H1 (cell line): Measurements from ENCODE around the gene TCAF1. TPM values are rescaled to one million over a fixed set of nuclear protein-coding genes. Genes with fewer than 3 reads are reported as not detected.

ENCODE experiments used
- CTCF ChIA-PET: fragments of 300-600 bp; sonication (Branson Sonifier 250); formaldehyde crosslinking; loops from one replicate; lab custom pipeline; 2021; ENCODE audit not compliant: partially characterized antibody; lab: Charles Lee
- POLR2A ChIA-PET: fragments of 300-600 bp; sonication (Branson Sonifier 250); formaldehyde crosslinking; loops from one replicate; lab custom pipeline; 2021; ENCODE audit warnings: inconsistent platforms; ENCODE audit not compliant: partially characterized antibody; lab: Charles Lee
- DNase-seq, 2 experiments: peaks; one replicate each; pipeline versions ENCODE4 v3.0.0 to v3.0.0-alpha.2; 2010 to 2022; ENCODE audit warnings: low spot score in 2 of 2, low read depth in 1 of 2, mixed read lengths in 1 of 2
- FAIRE-seq: peaks from 2 replicates; lab custom pipeline; 2011; peaks lifted over from hg19 to GRCh38; lab: Jason Lieb, UNC
- H2AFZ ChIP-seq: 2 replicates; pipeline ENCODE4 v1.8.1; 2012; ENCODE audit warnings: low read length, inconsistent platforms
- H2AK5ac ChIP-seq: 2 replicates; pipeline ENCODE4 v1.6.1; 2013; ENCODE audit warnings: low read depth, low read length
- H2BK120ac ChIP-seq: replicated peaks from 2 replicates; pipeline ENCODE3; 2013; ENCODE audit warnings: low read depth, low read length, inconsistent platforms
- H2BK12ac ChIP-seq: 2 replicates; pipeline ENCODE4 v1.6.1; 2013; ENCODE audit warnings: low read depth, low read length
- H2BK15ac ChIP-seq: 2 replicates; pipeline ENCODE4 v1.6.1; 2013; ENCODE audit warnings: low read length
- H2BK20ac ChIP-seq: 2 replicates; pipeline ENCODE4 v1.6.1; 2013; ENCODE audit warnings: low read length
- H2BK5ac ChIP-seq: 2 replicates; pipeline ENCODE4 v1.6.1; 2013; ENCODE audit warnings: low read depth, low read length
- H3K14ac ChIP-seq: 2 replicates; pipeline ENCODE4 v1.6.1; 2013; ENCODE audit warnings: inconsistent platforms; ENCODE audit not compliant: insufficient read length
- H3K18ac ChIP-seq: 2 replicates; pipeline ENCODE4 v1.6.1; 2013; ENCODE audit warnings: low read length; ENCODE audit errors: extremely low read depth
- H3K23ac ChIP-seq: 2 replicates; pipeline ENCODE4 v1.6.1; 2013; ENCODE audit warnings: inconsistent platforms; ENCODE audit not compliant: insufficient read length
- H3K23me2 ChIP-seq: 2 replicates; pipeline ENCODE4 v1.6.1; 2013; ENCODE audit warnings: low read depth, low read length
- H3K27ac ChIP-seq: 2 replicates; pipeline ENCODE4 v1.6.1; 2011; ENCODE audit warnings: low read depth, low read length, inconsistent platforms
- H3K27me3 ChIP-seq, 4 experiments: replicated peaks in 1 of 4; 1 replicate in 1 of 4; 2 replicates in 3 of 4; pipeline versions ENCODE4 v1.6.1 to v1.8.1; 2011 to 2013; ENCODE audit warnings: low read length in 3 of 4, mild to moderate bottlenecking in 3 of 4, inconsistent platforms in 2 of 4, mixed read lengths in 2 of 4, moderate library complexity in 1 of 4; ENCODE audit not compliant: control insufficient read depth in 3 of 4, insufficient read depth in 3 of 4; ENCODE audit errors: extremely low read depth in 1 of 4
- H3K36me3 ChIP-seq, 4 experiments: 2 replicates each; pipeline versions ENCODE4 v1.6.1 to v1.8.1; 2011 to 2013; ENCODE audit warnings: mild to moderate bottlenecking in 4 of 4, low read length in 3 of 4, moderate library complexity in 2 of 4, control low read depth in 1 of 4, inconsistent platforms in 1 of 4; ENCODE audit not compliant: insufficient read depth in 4 of 4, control insufficient read depth in 2 of 4
- H3K4ac ChIP-seq: replicated peaks from 2 replicates; pipeline ENCODE3; 2013; ENCODE audit warnings: low read length, low read depth, mixed read lengths, inconsistent platforms; ENCODE audit not compliant: insufficient read length
- H3K4me1 ChIP-seq, 4 experiments: replicated peaks in 1 of 4; 1 replicate in 1 of 4; 2 replicates in 3 of 4; pipeline versions ENCODE4 v1.6.1 to v1.8.1; 2011 to 2013; ENCODE audit warnings: low read length in 3 of 4, inconsistent platforms in 2 of 4, mixed read lengths in 1 of 4; ENCODE audit not compliant: insufficient read depth in 4 of 4, control insufficient read depth in 3 of 4
- H3K4me2 ChIP-seq, 2 experiments: 2 replicates each; pipeline versions ENCODE4 v1.6.1 to v1.8.1; 2011 to 2013; ENCODE audit warnings: low read depth in 2 of 2, low read length in 2 of 2, control low read depth in 1 of 2, inconsistent platforms in 1 of 2, mild to moderate bottlenecking in 1 of 2; ENCODE audit not compliant: insufficient read depth in 1 of 2
- H3K4me3 ChIP-seq, 4 experiments: fragments of 200-600, 300-600 bp in 1 of 4; sonication (generic), shearing (Covaris generic), sonication (Bioruptor Twin) in 1 of 4; 2 replicates each; pipeline versions ENCODE4 v1.5.1 to v1.8.1; 2011 to 2016; ENCODE audit warnings: low read length in 4 of 4, low read depth in 3 of 4, control low read depth in 2 of 4, inconsistent platforms in 2 of 4, mild to moderate bottlenecking in 2 of 4, mixed read lengths in 1 of 4, moderate library complexity in 1 of 4; ENCODE audit not compliant: insufficient read depth in 2 of 4; ENCODE audit errors: extremely low read depth in 1 of 4
- H3K56ac ChIP-seq: replicated peaks from 2 replicates; pipeline ENCODE3; 2013; ENCODE audit warnings: low read depth, mild to moderate bottlenecking, mixed read lengths, low read length, inconsistent platforms; ENCODE audit not compliant: insufficient read length
- H3K79me1 ChIP-seq: 2 replicates; pipeline ENCODE4 v1.6.1; 2013; ENCODE audit warnings: low read depth, low read length, control low read depth
- H3K79me2 ChIP-seq, 2 experiments: 2 replicates each; pipeline versions ENCODE4 v1.6.1 to v1.8.1; 2012 to 2013; ENCODE audit warnings: low read length in 2 of 2, mild to moderate bottlenecking in 2 of 2, inconsistent platforms in 1 of 2; ENCODE audit not compliant: insufficient read depth in 2 of 2, control insufficient read depth in 1 of 2
- H3K9ac ChIP-seq, 4 experiments: replicated peaks in 1 of 4; 1 replicate in 1 of 4; 2 replicates in 3 of 4; pipeline versions ENCODE4 v1.6.1 to v1.8.1; 2011 to 2013; ENCODE audit warnings: low read depth in 3 of 4, low read length in 3 of 4, control low read depth in 2 of 4, mild to moderate bottlenecking in 2 of 4, moderate library complexity in 2 of 4, inconsistent platforms in 1 of 4; ENCODE audit errors: extremely low read depth in 1 of 4
- H3K9me3 ChIP-seq, 2 experiments: 2 replicates each; pipeline versions ENCODE4 v1.6.1 to v1.8.1; 2012 to 2013; ENCODE audit warnings: mild to moderate bottlenecking in 2 of 2, moderate library complexity in 2 of 2, control low read depth in 1 of 2, inconsistent platforms in 1 of 2, low read depth in 1 of 2, low read length in 1 of 2, mixed read lengths in 1 of 2; ENCODE audit not compliant: insufficient read depth in 2 of 2
- H4K20me1 ChIP-seq, 2 experiments: replicated peaks in 1 of 2; 2 replicates each; pipeline versions ENCODE3 to v1.8.1; 2011 to 2013; ENCODE audit warnings: inconsistent platforms in 2 of 2, low read length in 2 of 2, mild to moderate bottlenecking in 1 of 2; ENCODE audit not compliant: insufficient read depth in 2 of 2, control insufficient read depth in 1 of 2
- H4K5ac ChIP-seq: 2 replicates; pipeline ENCODE4 v1.6.1; 2013; ENCODE audit warnings: low read length, low read depth, mixed read lengths, inconsistent platforms; ENCODE audit not compliant: insufficient read length
- H4K8ac ChIP-seq: 2 replicates; pipeline ENCODE4 v1.8.0; 2013; ENCODE audit warnings: mild to moderate bottlenecking, moderate library complexity, low read length, inconsistent platforms; ENCODE audit not compliant: insufficient read depth; ENCODE audit errors: extremely low read depth
- H4K91ac ChIP-seq: replicated peaks from 2 replicates; pipeline ENCODE3; 2013; ENCODE audit warnings: low read length, mixed read lengths, inconsistent platforms; ENCODE audit not compliant: insufficient read length
- CHD1 ChIP-seq: IDR thresholded peaks from 2 replicates; pipeline ENCODE4 v1.6.1; 2012; ENCODE audit warnings: low read depth, low read length, improper control_type of control experiment
- FOSL1 ChIP-seq: IDR thresholded peaks from 2 replicates; pipeline ENCODE4 v1.6.1; 2011; ENCODE audit warnings: mild to moderate bottlenecking, low read depth, low read length, moderate library complexity; ENCODE audit not compliant: insufficient read depth
- JUN ChIP-seq: IDR thresholded peaks from 2 replicates; pipeline ENCODE4 v1.6.1; 2011; ENCODE audit warnings: low read depth, mild to moderate bottlenecking, improper control_type of control experiment, low read length
- JUND ChIP-seq: IDR thresholded peaks from 2 replicates; pipeline ENCODE4 v1.6.1; 2011; ENCODE audit warnings: mild to moderate bottlenecking, improper control_type of control experiment, low read length
- KDM1A ChIP-seq: fragments of 200-600, 300-600 bp; sonication (generic); IDR thresholded peaks from 2 replicates; pipeline ENCODE4 v1.7.1; 2016; ENCODE audit warnings: mild to moderate bottlenecking, low read length, borderline replicate concordance
- MAFK ChIP-seq: IDR thresholded peaks from 2 replicates; pipeline ENCODE4 v1.6.1; 2012; ENCODE audit warnings: low read depth, mild to moderate bottlenecking, improper control_type of control experiment, low read length
- NANOG ChIP-seq: IDR thresholded peaks from 2 replicates; pipeline ENCODE4 v1.6.1; 2011; ENCODE audit warnings: low read length, low read depth, mild to moderate bottlenecking, inconsistent platforms; ENCODE audit not compliant: insufficient read depth, poor library complexity, severe bottlenecking
- RAD21 ChIP-seq, 2 experiments: IDR thresholded peaks in 1 of 2; conservative IDR thresholded peaks in 1 of 2; 2 replicates each; pipeline ENCODE4 v1.6.1; 2011; ENCODE audit warnings: low read depth in 2 of 2, low read length in 2 of 2, improper control_type of control experiment in 1 of 2, inconsistent platforms in 1 of 2, mild to moderate bottlenecking in 1 of 2, moderate library complexity in 1 of 2
- SP4 ChIP-seq: IDR thresholded peaks from 2 replicates; pipeline ENCODE4 v1.6.1; 2012; ENCODE audit warnings: low read length, inconsistent platforms
- SRF ChIP-seq: IDR thresholded peaks from 2 replicates; pipeline ENCODE4 v1.6.1; 2011; ENCODE audit warnings: mild to moderate bottlenecking, low read depth, low read length, moderate library complexity
- TBP ChIP-seq: IDR thresholded peaks from 2 replicates; pipeline ENCODE4 v1.6.1; 2011; ENCODE audit warnings: low read depth, low read length, improper control_type of control experiment
- TCF12 ChIP-seq: IDR thresholded peaks from 2 replicates; pipeline ENCODE4 v1.6.1; 2011; ENCODE audit warnings: low read depth, mild to moderate bottlenecking, low read length
- WGBS, 2 experiments: shearing (Covaris generic) in 1 of 2; methylation state at CpG; one replicate each; pipeline versions ENCODE4 v1.1.6 to v1.1.7; 2013 to 2015; ENCODE audit warnings: low lambda C conversion rate in 2 of 2, mixed read lengths in 2 of 2, inconsistent platforms in 1 of 2, low coverage in 1 of 2, missing lambda C conversion rate in 1 of 2; ENCODE audit not compliant: insufficient replicate concordance in 2 of 2, insufficient coverage in 1 of 2, insufficient read length in 1 of 2; ENCODE audit errors: extremely low coverage in 1 of 2, missing lambda C conversion rate in 1 of 2; 5-methylcytosine and 5-hydroxymethylcytosine counted together
- polyA plus RNA-seq, 7 experiments: library from polyadenylated mRNA; depleted of rRNA in 3 of 7; stranded (reverse) in 5 of 7; unstranded in 2 of 7; fragments of >200 nt in 5 of 7; fragments of 200-250 nt in 2 of 7; gene quantifications; 1 replicate in 5 of 7; 2 replicates in 1 of 7; 4 replicates in 1 of 7; pipeline versions ENCODE4 v1.2.1 to v1.2.3, GENCODE V29; 2011 to 2013; ENCODE audit warnings: missing spikeins in 2 of 7, mixed read lengths in 2 of 7
- total RNA-seq: library from RNA; stranded (reverse); fragmentation: NEBNext Ultra II Directional; extraction: Animal tissue kit (Norgen Biotek cat#: 25700); gene quantifications from 2 replicates; pipeline ENCODE4 v1.2.1, GENCODE V29; 2021
- TF ChIP-seq, protein P1 (sequence below): IDR thresholded peaks from 2 replicates; pipeline ENCODE4 v1.6.1; 2012; ENCODE audit warnings: inconsistent platforms

The TCAF1 gene
- total and polyA plus RNA-seq, 2 of the 8 experiments (the other 6 are each of a cell fraction or from before 2014, with no cell fraction given), result 9.6 to 28.0 TPM

DNA sequence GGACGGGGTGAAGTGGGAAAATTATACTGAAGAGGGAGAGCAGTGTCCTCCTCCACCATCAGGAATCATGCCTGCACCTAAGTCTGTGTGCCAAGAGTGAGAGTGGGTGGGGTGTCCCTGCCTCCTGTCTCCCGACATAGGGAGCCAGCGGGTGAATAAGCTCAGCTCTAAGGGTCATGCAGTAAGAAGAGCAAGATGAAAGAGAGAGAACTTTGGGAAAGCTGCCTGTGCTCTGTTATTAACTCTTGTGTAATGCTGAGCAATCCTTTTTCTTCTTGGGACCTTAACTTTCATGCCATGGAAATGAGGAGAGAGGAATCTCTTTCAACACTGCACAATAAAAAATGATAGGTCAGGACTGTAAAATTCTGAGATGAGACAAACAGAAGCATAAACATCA is 7.9 kb upstream of the TCAF1 start:
- H3K4me2 ChIP-seq, result no peak overlapping the region
- H2BK12ac ChIP-seq, result no peak overlapping the region
- H3K79me2 ChIP-seq, result no peaks in the 10 kb centered on the region
- H4K5ac ChIP-seq, result no peak overlapping the region
- H3K4me1 ChIP-seq, result peaks cover 4 to 19% (median 14%) of the 10 kb centered on the region in 4 experiments; a peak in 6 of 7 replicates
- H3K18ac ChIP-seq, result no peak overlapping the region
- no peak overlapping the region for H3K14ac ChIP-seq
- H3K27me3 ChIP-seq, result no peaks in the 10 kb centered on the region
- peak overlapping the region; percentile 48; the same call in 1 of the 2 replicates for H2BK15ac ChIP-seq
- H2AK5ac ChIP-seq, result no peak overlapping the region
- H3K9me3 ChIP-seq, result no peaks in the 10 kb centered on the region
- H3K36me3 ChIP-seq, result no peaks in the 10 kb centered on the region
- no peaks in the 10 kb centered on the region; the same call in 1 of the 2 replicates for H3K23me2 ChIP-seq
- ChIA-PET POLR2A (interaction anchor here (0.6 kb wide), 1 partner anchor 517 kb away, joined by 3 read pairs; no protein-coding TSS in a partner anchor), CTCF (no interaction called here)
- DNase-seq (no peak), FAIRE-seq (no peak)
- no peak overlapping the region for H3K4ac ChIP-seq
- WGBS, 2 experiments, result 86% methylated on average over 3 of the region's 3 CpGs; no CpG with 5 or more reads in 1 of the 2 experiments
- no peak overlapping the region for H2AFZ ChIP-seq
- no peak overlapping the region for H3K4me3 ChIP-seq
- H4K91ac ChIP-seq, result no peak overlapping the region
- no peak overlapping the region for H2BK5ac ChIP-seq
- H2BK20ac ChIP-seq, result no peak overlapping the region
- no peak overlapping the region for H2BK120ac ChIP-seq
- no peak overlapping the region for H3K9ac ChIP-seq
- no peak overlapping the region for H3K56ac ChIP-seq
- no peak overlapping the region for H3K27ac ChIP-seq
- H4K8ac ChIP-seq, result no peak overlapping the region
- no peaks in the 10 kb centered on the region for H3K79me1 ChIP-seq
- no peak overlapping the region for H3K23ac ChIP-seq
- no peaks in the 10 kb centered on the region for H4K20me1 ChIP-seq
- TF ChIP-seq, protein P1, sequence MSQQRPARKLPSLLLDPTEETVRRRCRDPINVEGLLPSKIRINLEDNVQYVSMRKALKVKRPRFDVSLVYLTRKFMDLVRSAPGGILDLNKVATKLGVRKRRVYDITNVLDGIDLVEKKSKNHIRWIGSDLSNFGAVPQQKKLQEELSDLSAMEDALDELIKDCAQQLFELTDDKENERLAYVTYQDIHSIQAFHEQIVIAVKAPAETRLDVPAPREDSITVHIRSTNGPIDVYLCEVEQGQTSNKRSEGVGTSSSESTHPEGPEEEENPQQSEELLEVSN, result no peak
- no peak for TF ChIP-seq JUND
- TF ChIP-seq TBP, result no peak
- TF ChIP-seq MAFK, result no peak
- TF ChIP-seq RAD21 (IDR thresholded peaks at IDR 0.05 in 1 of 2, conservative IDR thresholded peaks at IDR 0.05 in 1 of 2; ENCODE audit: low read depth in 2 of 2, low read length in 2 of 2), result no peak
- TF ChIP-seq NANOG, result no peak
- no peak for TF ChIP-seq FOSL1
- TF ChIP-seq SP4, result no peak
- TF ChIP-seq JUN, result no peak
- no peak for TF ChIP-seq TCF12
- no peak for TF ChIP-seq CHD1
- no peak for TF ChIP-seq SRF
- no peak for TF ChIP-seq KDM1A
